ENCODE measurements around the gene INPP5A.
"Not testable (repeated sequence)": the region's sequence is repeated elsewhere in the genome, so short reads cannot be mapped to it uniquely, and the experiment has no call there.

Gene INPP5A

DNA sequence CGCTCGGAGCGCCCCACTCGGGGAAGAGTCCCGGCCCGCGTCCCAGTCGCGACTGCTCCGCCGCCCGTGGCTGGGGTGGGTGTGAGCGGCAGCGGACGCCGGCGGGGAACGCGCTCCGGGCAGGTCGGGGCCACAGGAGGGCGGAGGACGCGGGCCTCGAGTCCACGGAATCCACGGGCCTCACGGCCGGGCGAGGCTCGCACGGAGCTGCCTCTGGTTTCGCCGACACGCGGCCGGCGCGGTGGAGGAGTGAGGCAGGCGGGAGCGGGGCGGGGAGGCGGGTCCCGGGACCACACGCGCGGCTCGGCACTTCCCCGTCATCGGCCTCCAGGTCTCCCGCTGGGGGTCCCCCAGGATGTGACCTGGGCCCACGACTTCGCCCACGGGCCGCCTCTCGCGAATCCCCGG, 248.9 kb downstream of the INPP5A start:
- peaks cover 4 to 16% of the 10 kb centered on the region in 2 donors for H3K36me3 ChIP-seq (ENCODE audit: control insufficient read depth in 1 of 2, insufficient read depth in 2 of 2, low read length in 2 of 2)
- H3K9ac ChIP-seq (ENCODE audit: low read depth in 1 of 2, low read length in 2 of 2) = no peak overlapping the region
- no peak overlapping the region for H3K4me3 ChIP-seq (ENCODE audit: low read depth in 1 of 2, low read length in 2 of 2)
- H3K4me1 ChIP-seq (ENCODE audit: control insufficient read depth in 1 of 2, insufficient read depth in 2 of 2, low read length in 2 of 2) = no peaks in the 10 kb centered on the region
- no peak overlapping the region for H3K27ac ChIP-seq (ENCODE audit: low read depth, low read length)
- no peaks in the 10 kb centered on the region for H3K9me3 ChIP-seq (ENCODE audit: control insufficient read depth in 1 of 2, low read length in 2 of 2)
- peaks cover 13 to 22% of the 10 kb centered on the region in 2 donors for H3K27me3 ChIP-seq (ENCODE audit: control insufficient read depth in 1 of 2, insufficient read depth in 2 of 2, low read length in 2 of 2)

DNA sequence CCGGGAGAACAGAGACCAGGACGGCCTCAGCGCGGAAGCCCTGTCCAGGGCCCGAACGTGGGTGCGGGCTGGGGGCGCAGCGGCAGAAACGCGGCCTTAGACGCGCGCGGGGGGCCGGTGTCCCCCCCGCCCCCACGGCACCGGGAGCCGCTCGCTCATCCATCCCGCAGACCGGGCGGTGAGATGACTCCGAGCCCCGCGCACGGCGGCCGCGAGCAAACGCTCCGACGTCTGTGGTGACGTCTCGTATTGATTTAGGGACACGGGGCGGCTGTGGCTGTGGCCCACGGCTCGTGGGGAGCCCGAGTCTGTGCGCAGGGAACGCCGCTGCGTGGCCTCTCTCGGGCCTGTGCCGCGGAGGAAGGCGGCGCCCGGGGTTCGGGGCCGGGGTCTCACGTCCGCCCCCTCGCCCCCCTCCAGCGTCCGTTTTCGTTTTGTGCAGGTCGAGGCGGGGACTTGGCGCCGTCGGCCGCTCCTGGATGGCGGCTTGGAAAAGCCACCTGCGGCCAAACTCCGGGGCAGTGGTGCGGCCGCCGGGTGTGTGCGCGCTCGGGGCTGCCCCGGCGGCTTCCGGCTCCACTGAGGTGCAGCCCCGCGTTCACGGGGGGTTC, 249.4 kb downstream of the INPP5A start:
- H3K27me3 ChIP-seq (ENCODE audit: control insufficient read depth in 1 of 2, insufficient read depth in 2 of 2, low read length in 2 of 2) = peaks cover 13 to 22% of the 10 kb centered on the region in 2 donors
- no peak overlapping the region for H3K9ac ChIP-seq (ENCODE audit: low read depth in 1 of 2, low read length in 2 of 2)
- H3K36me3 ChIP-seq (ENCODE audit: control insufficient read depth in 1 of 2, insufficient read depth in 2 of 2, low read length in 2 of 2) = peaks cover under 1 to 10% of the 10 kb centered on the region in 2 donors
- no peak overlapping the region for H3K27ac ChIP-seq (ENCODE audit: low read depth, low read length)
- H3K9me3 ChIP-seq (ENCODE audit: control insufficient read depth in 1 of 2, low read length in 2 of 2) = no peaks in the 10 kb centered on the region
- H3K4me1 ChIP-seq (ENCODE audit: control insufficient read depth in 1 of 2, insufficient read depth in 2 of 2, low read length in 2 of 2) = no peaks in the 10 kb centered on the region
- no peak overlapping the region for H3K4me3 ChIP-seq (ENCODE audit: low read depth in 1 of 2, low read length in 2 of 2)

DNA sequence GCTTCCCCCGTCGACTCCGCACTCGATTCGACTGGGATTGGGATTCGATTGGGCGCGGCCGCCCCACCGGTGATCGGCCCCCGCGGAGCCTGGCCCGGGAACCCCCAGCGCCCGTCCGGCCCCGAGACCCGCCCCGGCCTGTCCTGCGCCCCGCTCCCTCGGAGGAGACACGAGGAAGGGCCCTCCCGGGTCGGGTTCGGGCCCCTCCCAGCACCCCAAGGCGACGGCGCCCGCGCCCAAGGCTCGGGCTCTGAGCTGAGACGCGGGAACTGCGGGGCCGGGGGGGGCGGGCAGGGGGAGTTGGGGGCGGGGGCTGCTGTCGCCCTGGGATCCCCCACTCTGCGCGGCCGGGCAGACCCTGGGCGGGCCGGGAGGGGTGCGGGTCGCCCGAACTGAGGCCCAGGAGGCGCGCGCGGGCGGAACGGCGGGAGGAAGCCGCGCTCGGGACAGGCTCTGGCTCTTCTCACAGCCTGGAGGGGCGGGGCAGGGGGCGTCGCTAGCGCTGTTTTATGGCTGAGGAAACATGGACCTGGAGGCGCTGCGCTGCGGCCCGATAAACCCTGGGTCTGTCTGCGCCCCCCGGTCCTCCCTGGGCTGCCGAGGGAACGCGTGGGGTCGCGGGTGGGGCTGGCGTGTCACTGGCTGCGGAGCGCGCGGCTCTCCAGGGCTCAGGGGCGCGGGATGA, 250.1 kb downstream of the INPP5A start:
- H3K27ac ChIP-seq (ENCODE audit: low read depth, low read length) = no peak overlapping the region
- no peaks in the 10 kb centered on the region for H3K9me3 ChIP-seq (ENCODE audit: control insufficient read depth in 1 of 2, low read length in 2 of 2)
- no peak overlapping the region for H3K9ac ChIP-seq (ENCODE audit: low read depth in 1 of 2, low read length in 2 of 2)
- peaks cover 13 to 22% of the 10 kb centered on the region in 2 donors for H3K27me3 ChIP-seq (ENCODE audit: control insufficient read depth in 1 of 2, insufficient read depth in 2 of 2, low read length in 2 of 2)
- H3K4me3 ChIP-seq (ENCODE audit: low read depth in 1 of 2, low read length in 2 of 2) = no peak overlapping the region
- H3K36me3 ChIP-seq (ENCODE audit: control insufficient read depth in 1 of 2, insufficient read depth in 2 of 2, low read length in 2 of 2) = peaks cover 0 to 5% of the 10 kb centered on the region in 2 donors
- H3K4me1 ChIP-seq (ENCODE audit: control insufficient read depth in 1 of 2, insufficient read depth in 2 of 2, low read length in 2 of 2) = no peaks in the 10 kb centered on the region

GRCh38 chr10:132788180-132788830, 250.7 kb downstream of the INPP5A start:
- peaks cover 13 to 22% of the 10 kb centered on the region in 2 donors for H3K27me3 ChIP-seq (ENCODE audit: control insufficient read depth in 1 of 2, insufficient read depth in 2 of 2, low read length in 2 of 2)

GRCh38 chr10:132788831-132789219, 251.2 kb downstream of the INPP5A start:
- Histone ChIP-seq H3K27me3 (ENCODE audit: control insufficient read depth in 1 of 2, insufficient read depth in 2 of 2, low read length in 2 of 2) (peaks cover 13 to 21% of the 10 kb centered on the region in 2 donors), H3K4me1 (ENCODE audit: control insufficient read depth in 1 of 2, insufficient read depth in 2 of 2, low read length in 2 of 2) (no peaks in the 10 kb centered on the region), H3K27ac (ENCODE audit: low read depth, low read length) (no peak overlapping the region), H3K9ac (ENCODE audit: low read depth in 1 of 2, low read length in 2 of 2) (no peak overlapping the region), H3K36me3 (ENCODE audit: control insufficient read depth in 1 of 2, insufficient read depth in 2 of 2, low read length in 2 of 2) (no peaks in the 10 kb centered on the region), H3K4me3 (ENCODE audit: low read depth in 1 of 2, low read length in 2 of 2) (no peak overlapping the region), H3K9me3 (ENCODE audit: control insufficient read depth in 1 of 2, low read length in 2 of 2) (no peaks in the 10 kb centered on the region)

More at GRCh38 chr10:132788180-132788830, 250.7 kb downstream of the INPP5A start:
- no peak overlapping the region for H3K27ac ChIP-seq (ENCODE audit: low read depth, low read length)
- no peaks in the 10 kb centered on the region for H3K4me1 ChIP-seq (ENCODE audit: control insufficient read depth in 1 of 2, insufficient read depth in 2 of 2, low read length in 2 of 2)
- no peaks in the 10 kb centered on the region for H3K9me3 ChIP-seq (ENCODE audit: control insufficient read depth in 1 of 2, low read length in 2 of 2)
- H3K4me3 ChIP-seq (ENCODE audit: low read depth in 1 of 2, low read length in 2 of 2) = no peak overlapping the region
- H3K9ac ChIP-seq (ENCODE audit: low read depth in 1 of 2, low read length in 2 of 2) = no peak overlapping the region
- no peaks in the 10 kb centered on the region for H3K36me3 ChIP-seq (ENCODE audit: control insufficient read depth in 1 of 2, insufficient read depth in 2 of 2, low read length in 2 of 2)

DNA sequence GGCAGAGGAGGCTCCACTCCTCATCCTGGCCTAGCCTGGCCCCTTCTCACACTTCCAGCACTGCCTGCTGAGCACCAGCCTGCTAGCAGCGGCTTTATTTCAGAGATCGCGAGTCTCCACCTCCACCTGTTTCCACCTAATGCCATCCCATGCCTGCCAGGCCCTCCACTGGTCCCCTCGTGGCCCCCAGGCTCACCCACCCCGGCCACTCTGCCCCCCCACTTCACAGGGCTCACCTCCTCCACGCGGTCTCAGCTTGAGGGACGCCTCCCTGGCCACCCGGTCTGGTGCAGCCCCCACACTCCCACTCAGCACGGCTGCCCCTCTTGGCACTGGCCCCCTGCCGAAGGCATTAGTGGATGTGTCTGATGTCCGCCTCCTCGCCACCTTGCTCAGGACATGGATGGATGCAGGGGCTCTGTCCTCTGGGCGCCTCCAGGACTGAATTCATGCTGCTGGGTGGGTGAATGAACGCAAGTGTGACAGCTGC, 252.1 kb downstream of the INPP5A start:
- H3K9ac ChIP-seq (ENCODE audit: low read depth in 1 of 2, low read length in 2 of 2) = no peak overlapping the region
- H3K27ac ChIP-seq (ENCODE audit: low read depth, low read length) = no peak overlapping the region
- H3K27me3 ChIP-seq (ENCODE audit: control insufficient read depth in 1 of 2, insufficient read depth in 2 of 2, low read length in 2 of 2) = peaks cover 13 to 16% of the 10 kb centered on the region in 2 donors

GRCh38 chr10:132790470-132790869, 252.9 kb downstream of the INPP5A start:
- Histone ChIP-seq H3K27ac (ENCODE audit: low read depth, low read length) (no peak overlapping the region), H3K36me3 (ENCODE audit: control insufficient read depth in 1 of 2, insufficient read depth in 2 of 2, low read length in 2 of 2) (no peaks in the 10 kb centered on the region), H3K4me3 (ENCODE audit: low read depth in 1 of 2, low read length in 2 of 2) (no peak overlapping the region), H3K4me1 (ENCODE audit: control insufficient read depth in 1 of 2, insufficient read depth in 2 of 2, low read length in 2 of 2) (no peaks in the 10 kb centered on the region), H3K27me3 (ENCODE audit: control insufficient read depth in 1 of 2, insufficient read depth in 2 of 2, low read length in 2 of 2) (peaks cover 13 to 16% of the 10 kb centered on the region in 2 donors), H3K9me3 (ENCODE audit: control insufficient read depth in 1 of 2, low read length in 2 of 2) (no peaks in the 10 kb centered on the region), H3K9ac (ENCODE audit: low read depth in 1 of 2, low read length in 2 of 2) (no peak overlapping the region)

More for the DNA sequence above, 252.1 kb downstream of the INPP5A start:
- H3K9me3 ChIP-seq (ENCODE audit: control insufficient read depth in 1 of 2, low read length in 2 of 2) = no peaks in the 10 kb centered on the region
- no peaks in the 10 kb centered on the region for H3K4me1 ChIP-seq (ENCODE audit: control insufficient read depth in 1 of 2, insufficient read depth in 2 of 2, low read length in 2 of 2)
- H3K4me3 ChIP-seq (ENCODE audit: low read depth in 1 of 2, low read length in 2 of 2) = no peak overlapping the region
- no peaks in the 10 kb centered on the region for H3K36me3 ChIP-seq (ENCODE audit: control insufficient read depth in 1 of 2, insufficient read depth in 2 of 2, low read length in 2 of 2)

DNA sequence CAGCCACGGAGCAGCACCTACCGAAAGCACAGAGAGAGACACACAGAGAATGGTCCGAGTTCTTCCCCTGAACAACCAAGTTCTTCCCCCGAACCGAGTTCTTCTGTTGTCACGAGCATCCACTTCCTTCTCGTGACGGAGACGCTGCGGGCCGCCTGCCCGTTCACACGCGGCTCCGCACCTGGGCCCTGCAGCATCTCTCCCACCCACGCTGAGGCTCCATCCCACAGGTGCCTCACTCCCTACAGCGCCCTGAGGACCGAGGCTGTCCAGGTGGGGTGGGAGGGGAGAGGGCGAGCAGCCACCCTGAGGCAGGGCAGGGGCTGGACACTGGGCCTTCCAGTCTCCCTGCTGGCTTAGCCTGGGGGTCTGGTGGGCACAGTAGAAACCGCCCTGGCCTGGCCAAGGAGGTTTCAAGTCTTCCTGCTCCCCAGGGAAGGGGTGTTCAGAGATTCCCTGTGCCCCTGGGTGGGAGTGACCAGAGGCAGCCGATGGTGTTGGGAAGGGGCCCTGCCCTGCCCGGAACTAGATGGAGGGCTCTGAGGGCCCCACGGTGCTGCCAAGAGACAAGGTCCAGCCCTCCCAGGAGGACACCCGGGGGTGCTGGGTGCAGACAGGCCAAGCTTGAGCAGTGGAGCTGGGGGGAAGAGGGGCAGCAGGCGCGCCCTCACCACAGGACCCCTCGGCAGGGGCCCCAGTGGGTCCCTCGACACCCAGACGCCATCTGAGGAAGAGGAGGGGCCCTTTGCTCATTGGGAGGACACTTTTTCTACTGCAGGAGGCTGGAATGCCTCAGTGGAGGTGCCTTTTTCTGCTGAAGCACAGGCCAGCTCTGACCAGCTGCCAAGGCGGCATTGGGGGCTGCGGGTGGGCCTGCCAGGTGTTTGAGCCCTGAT, 253.6 kb downstream of the INPP5A start:
- H3K4me1 ChIP-seq (ENCODE audit: control insufficient read depth in 1 of 2, insufficient read depth in 2 of 2, low read length in 2 of 2) = no peaks in the 10 kb centered on the region
- H3K36me3 ChIP-seq (ENCODE audit: control insufficient read depth in 1 of 2, insufficient read depth in 2 of 2, low read length in 2 of 2) = no peaks in the 10 kb centered on the region
- H3K9me3 ChIP-seq (ENCODE audit: control insufficient read depth in 1 of 2, low read length in 2 of 2) = no peaks in the 10 kb centered on the region
- H3K27me3 ChIP-seq (ENCODE audit: control insufficient read depth in 1 of 2, insufficient read depth in 2 of 2, low read length in 2 of 2) = peaks cover 13 to 16% of the 10 kb centered on the region in 2 donors
- H3K9ac ChIP-seq (ENCODE audit: low read depth in 1 of 2, low read length in 2 of 2) = no peak overlapping the region
- H3K27ac ChIP-seq (ENCODE audit: low read depth, low read length) = no peak overlapping the region
- no peak overlapping the region for H3K4me3 ChIP-seq (ENCODE audit: low read depth in 1 of 2, low read length in 2 of 2)

- not testable (repeated sequence) for H3K9me3 ChIP-seq (ENCODE audit: control insufficient read depth in 1 of 2, low read length in 2 of 2); H3K4me1 ChIP-seq (ENCODE audit: control insufficient read depth in 1 of 2, insufficient read depth in 2 of 2, low read length in 2 of 2); H3K4me3 ChIP-seq (ENCODE audit: low read depth in 1 of 2, low read length in 2 of 2); H3K27me3 ChIP-seq (ENCODE audit: control insufficient read depth in 1 of 2, insufficient read depth in 2 of 2, low read length in 2 of 2); H3K9ac ChIP-seq (ENCODE audit: low read depth in 1 of 2, low read length in 2 of 2); H3K27ac ChIP-seq (ENCODE audit: low read depth, low read length); H3K36me3 ChIP-seq (ENCODE audit: control insufficient read depth in 1 of 2, insufficient read depth in 2 of 2, low read length in 2 of 2)
These were observed 254.5 kb downstream of the INPP5A start for GRCh38 chr10:132792099-132792498.

All from duodenal mucosa (tissue), 2 donors.